Measurements from ENCODE around the gene RAB25.
"Not testable (repeated sequence)": the region's sequence is repeated elsewhere in the genome, so short reads cannot be mapped to it uniquely, and the experiment has no call there.

Gene RAB25

GRCh38 chr1:156054500-156055280 is 6.3 kb upstream of the RAB25 start, which contains the start of gene LAMTOR2:
Gene LAMTOR2, plus strand, starts transcription at chr1:156054782. Its CDS starts 108 bp downstream, at chr1:156054890.
- DNase-seq (ENCODE audit: insufficient read length, low spot score) (peak; percentile 96), FAIRE-seq (peak; percentile 97)

- DNase-seq (ENCODE audit: insufficient read length, low spot score) (no peak), FAIRE-seq (no peak)
Measured at GRCh38 chr1:156055281-156056048, 5.5 kb upstream of the RAB25 start.

GRCh38 chr1:156056326-156056849 is 4.6 kb upstream of the RAB25 start:
- DNase-seq (ENCODE audit: insufficient read length, low spot score) (no peak), FAIRE-seq (no peak)

- FAIRE-seq: no peak
- DNase-seq (ENCODE audit: insufficient read length, low spot score): no peak
Measured at GRCh38 chr1:156062189-156062588, 1.2 kb downstream of the RAB25 start.

GRCh38 chr1:156063997-156064285 is 3.0 kb downstream of the RAB25 start:
- DNase-seq (ENCODE audit: insufficient read length, low spot score) (no peak), FAIRE-seq (no peak)

- no peak for DNase-seq (ENCODE audit: insufficient read length, low spot score)
- FAIRE-seq: no peak
Measured at GRCh38 chr1:156064615-156065014, 3.7 kb downstream of the RAB25 start.

GRCh38 chr1:156065212-156065611 is 4.3 kb downstream of the RAB25 start:
- DNase-seq (ENCODE audit: insufficient read length, low spot score) (no peak), FAIRE-seq (peak; percentile 51)

GRCh38 chr1:156065871-156066270 is 4.9 kb downstream of the RAB25 start:
- DNase-seq (ENCODE audit: insufficient read length, low spot score): no peak
- FAIRE-seq: no peak

- DNase-seq (ENCODE audit: insufficient read length, low spot score) (no peak), FAIRE-seq (no peak)
Measured at GRCh38 chr1:156067262-156067661, 6.3 kb downstream of the RAB25 start.

- DNase-seq (ENCODE audit: insufficient read length, low spot score): no peak
- FAIRE-seq: no peak
Measured at GRCh38 chr1:156069490-156070455, 8.8 kb downstream of the RAB25 start.

GRCh38 chr1:156070548-156070947 is 9.6 kb downstream of the RAB25 start:
- FAIRE-seq (no peak), DNase-seq (ENCODE audit: insufficient read length, low spot score) (no peak)

- FAIRE-seq; DNase-seq (ENCODE audit: insufficient read length, low spot score): not testable (repeated sequence)
Measured at GRCh38 chr1:156071332-156071816, 10.4 kb downstream of the RAB25 start.

- DNase-seq (ENCODE audit: insufficient read length, low spot score) (no peak), FAIRE-seq (no peak)
Measured at GRCh38 chr1:156072251-156072650, 11.3 kb downstream of the RAB25 start.

- FAIRE-seq (no peak), DNase-seq (ENCODE audit: insufficient read length, low spot score) (no peak)
Measured at GRCh38 chr1:156073110-156073687, 12.2 kb downstream of the RAB25 start.

- FAIRE-seq (no peak), DNase-seq (ENCODE audit: insufficient read length, low spot score) (no peak)
Measured at GRCh38 chr1:156073740-156074139, 12.8 kb downstream of the RAB25 start.

- no peak for DNase-seq (ENCODE audit: insufficient read length, low spot score)
- no peak for FAIRE-seq
Measured at GRCh38 chr1:156074661-156075060, 13.7 kb downstream of the RAB25 start.

GRCh38 chr1:156075162-156075561 is 14.2 kb downstream of the RAB25 start:
- no peak for FAIRE-seq

GRCh38 chr1:156075775-156076204 is 14.8 kb downstream of the RAB25 start:
- no peak for DNase-seq (ENCODE audit: insufficient read length, low spot score)
- no peak for FAIRE-seq

More at GRCh38 chr1:156075162-156075561, 14.2 kb downstream of the RAB25 start:
- DNase-seq (ENCODE audit: insufficient read length, low spot score): no peak

- no peak for FAIRE-seq
- no peak for DNase-seq (ENCODE audit: insufficient read length, low spot score)
Measured at GRCh38 chr1:156076609-156077429, 15.9 kb downstream of the RAB25 start.

Data from GM19239 (cell line).